Stimulated activated CD4-positive, alpha-beta T cell treated with anti-CD3 and anti-CD28 coated beads, Interleukin-12 subunit alpha, Interleukin-12 subunit beta, amount 100 ng/mL, for 48 hours (primary cell): ENCODE measurements around the gene PPP4R4.

Experiments used
- DNase-seq, 3 donors: peaks; one replicate each; pipeline ENCODE4 v3.0.0-alpha.2; 2020; ENCODE audit warnings: low read depth in 2 of 3, low spot score in 1 of 3

PPP4R4 gene, protein sequence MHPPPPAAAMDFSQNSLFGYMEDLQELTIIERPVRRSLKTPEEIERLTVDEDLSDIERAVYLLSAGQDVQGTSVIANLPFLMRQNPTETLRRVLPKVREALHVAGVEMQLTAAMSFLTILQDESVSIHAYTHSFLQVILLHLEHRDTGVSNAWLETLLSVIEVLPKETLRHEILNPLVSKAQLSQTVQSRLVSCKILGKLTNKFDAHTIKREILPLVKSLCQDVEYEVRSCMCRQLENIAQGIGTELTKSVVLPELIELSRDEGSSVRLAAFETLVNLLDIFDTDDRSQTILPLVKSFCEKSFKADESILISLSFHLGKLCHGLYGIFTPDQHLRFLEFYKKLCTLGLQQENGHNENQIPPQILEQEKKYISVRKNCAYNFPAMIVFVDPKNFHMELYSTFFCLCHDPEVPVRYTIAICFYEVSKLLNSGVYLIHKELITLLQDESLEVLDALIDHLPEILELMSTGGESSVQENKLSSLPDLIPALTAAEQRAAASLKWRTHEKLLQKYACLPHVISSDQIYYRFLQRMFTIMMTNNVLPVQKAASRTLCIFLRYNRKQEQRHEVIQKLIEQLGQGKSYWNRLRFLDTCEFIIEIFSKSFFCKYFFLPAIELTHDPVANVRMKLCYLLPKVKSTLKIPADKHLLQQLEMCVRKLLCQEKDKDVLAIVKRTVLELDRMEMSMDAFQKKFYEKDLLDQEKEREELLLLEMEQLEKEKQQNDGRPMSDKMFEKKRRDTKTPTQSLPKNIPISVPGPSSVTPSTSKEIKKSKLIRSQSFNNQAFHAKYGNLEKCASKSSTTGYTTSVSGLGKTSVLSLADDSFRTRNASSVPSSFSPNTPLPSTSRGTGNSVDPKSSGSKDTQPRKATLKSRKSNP

DNA sequence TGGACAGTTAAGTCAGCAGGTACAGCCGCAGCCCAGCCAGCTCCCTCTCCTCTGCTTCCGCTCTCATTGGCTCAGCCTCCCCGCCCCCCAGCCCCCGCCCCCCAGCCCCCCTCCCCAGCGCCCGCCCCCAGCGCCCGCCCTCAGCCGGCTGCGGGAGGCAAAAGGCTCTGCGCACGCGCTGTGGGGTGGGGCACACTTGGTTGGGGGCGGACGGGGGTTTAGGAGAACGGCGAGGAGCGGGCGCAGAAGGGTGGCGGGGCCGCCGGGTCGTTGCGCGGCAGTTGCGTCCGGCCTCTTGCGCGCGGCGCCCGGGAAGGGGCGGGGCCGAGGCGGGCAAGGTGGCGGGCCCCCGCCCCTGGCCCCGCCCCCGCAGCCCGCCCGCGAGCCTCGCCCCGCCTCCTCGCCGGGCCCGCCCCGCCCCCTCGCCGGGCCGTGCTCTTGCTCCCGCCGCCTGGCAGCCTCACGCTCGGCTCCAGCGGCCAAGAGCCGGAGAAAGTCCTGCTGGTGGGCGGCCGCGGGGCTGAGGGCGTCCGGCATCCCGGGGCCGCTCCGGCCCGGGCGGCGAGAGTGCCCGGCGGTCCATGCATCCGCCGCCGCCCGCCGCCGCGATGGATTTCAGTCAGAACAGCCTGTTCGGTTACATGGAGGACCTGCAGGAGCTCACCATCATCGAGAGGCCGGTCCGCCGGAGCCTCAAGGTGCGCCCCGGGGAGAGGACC is at the start of gene PPP4R4:
PPP4R4 (plus strand) TSS at position 438 of the 719 bp plus-strand sequence; CDS start at position 582, 144 bp downstream.
- DNase-seq = peak; percentile 71 to 84 (median 74)

DNA sequence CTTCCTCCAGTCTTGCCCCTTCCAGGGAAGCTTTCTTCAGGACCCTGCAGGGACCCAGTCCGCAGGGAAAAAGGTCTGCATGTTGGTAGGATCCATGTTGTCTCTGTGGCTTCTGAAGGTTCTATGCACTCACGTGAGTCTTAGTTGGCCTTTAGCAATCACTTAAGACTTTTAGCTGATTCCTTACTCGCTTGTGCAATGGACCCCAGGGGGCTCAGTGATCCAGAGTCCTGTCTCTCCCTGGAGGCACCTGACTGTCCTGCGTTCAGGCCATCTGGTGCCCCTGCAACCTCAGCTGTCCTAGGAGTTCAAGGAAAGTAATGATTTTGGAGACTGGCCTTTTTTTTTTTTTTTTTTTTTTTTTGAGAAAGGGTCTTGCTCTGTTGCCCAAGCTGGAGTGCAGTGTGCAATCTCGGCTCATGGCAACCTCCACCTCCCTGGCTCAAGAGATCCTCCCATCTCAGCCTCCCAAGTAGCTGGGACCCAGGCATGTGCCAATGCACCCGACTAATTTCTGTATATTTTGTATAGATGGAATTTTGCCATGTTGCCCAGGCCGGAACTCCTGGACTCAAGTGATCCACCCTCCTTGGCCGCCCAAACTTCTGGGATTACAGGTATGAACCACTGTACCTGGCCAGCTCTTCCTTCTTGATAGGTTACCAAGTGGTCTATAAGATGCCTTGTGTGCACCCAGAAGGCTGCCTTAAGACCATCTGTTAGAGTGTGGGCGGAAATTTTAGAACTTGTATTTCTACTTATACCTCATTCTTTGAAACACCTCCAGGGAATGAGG is 49.3 kb upstream of the PPP4R4 start:
- DNase-seq = no peak

DNA sequence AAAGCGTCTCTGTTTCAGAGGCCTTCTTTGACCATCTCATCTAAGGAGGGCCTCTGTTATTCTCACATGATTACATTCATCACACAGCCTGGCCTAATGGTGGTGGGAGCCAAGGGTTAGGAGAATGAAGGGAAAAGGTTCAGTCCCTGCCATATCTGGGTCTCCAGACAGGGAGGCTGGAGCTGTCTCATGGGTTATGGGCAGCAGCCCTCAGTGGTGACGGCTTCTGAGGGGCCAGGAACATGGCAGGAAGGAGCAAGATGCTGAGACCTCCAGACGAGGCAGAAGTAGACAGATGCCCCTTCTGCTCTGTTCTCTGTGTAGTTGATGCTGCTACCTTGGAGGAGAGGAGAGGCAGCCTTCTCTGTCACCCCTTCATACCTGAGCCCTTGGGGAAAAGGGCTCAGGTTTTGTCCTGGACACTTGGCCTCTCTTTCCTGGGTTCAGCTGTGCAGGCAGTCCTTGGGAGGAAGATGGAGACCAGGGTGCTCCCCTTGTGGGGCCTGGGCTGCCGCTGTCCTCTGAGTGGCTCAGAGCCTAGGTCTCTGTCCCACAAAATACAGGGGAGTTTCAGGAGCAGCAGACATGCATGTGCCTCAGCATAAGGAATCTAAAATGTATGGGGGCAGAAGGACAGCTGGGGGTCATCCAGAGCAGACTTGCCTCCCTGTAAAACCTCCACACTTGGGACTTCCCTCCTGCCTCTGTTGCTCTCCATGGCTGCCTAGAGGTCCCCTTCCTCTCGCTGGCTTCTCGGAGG is 48.3 kb upstream of the PPP4R4 start:
- no peak for DNase-seq

DNA sequence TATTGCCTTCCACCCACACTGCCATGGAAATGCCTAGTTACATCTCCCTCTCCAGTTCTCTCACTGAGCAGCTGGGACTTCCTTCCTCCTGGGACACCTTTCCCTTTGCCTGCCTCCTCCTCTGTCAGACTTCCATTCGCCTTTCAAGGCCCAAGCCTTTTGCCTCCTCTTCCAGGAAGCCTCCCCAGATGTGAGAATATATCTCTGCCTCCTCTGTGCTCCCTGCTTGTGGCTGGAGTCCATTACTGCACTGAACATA is 47.8 kb upstream of the PPP4R4 start:
- no peak for DNase-seq

DNA sequence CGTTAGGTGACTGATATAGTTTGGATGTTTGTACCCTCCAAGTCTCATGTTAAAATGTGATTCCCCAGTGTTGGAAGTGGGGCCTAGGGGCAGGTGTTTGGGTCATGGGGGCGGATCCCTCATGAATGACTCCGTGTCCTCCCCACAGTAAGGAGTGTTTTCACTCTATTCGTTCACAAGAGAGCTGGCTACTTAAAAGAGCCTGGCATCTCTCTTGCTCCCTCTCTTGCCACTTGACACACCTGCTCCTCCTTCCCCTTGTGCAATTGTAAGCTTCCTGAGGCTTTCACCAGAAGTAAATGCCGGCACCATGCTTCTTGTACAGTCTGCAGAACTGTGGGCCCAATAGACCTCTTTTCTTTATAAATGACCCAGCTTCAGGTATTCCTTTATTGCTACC is 47.3 kb upstream of the PPP4R4 start:
- DNase-seq = no peak

DNA sequence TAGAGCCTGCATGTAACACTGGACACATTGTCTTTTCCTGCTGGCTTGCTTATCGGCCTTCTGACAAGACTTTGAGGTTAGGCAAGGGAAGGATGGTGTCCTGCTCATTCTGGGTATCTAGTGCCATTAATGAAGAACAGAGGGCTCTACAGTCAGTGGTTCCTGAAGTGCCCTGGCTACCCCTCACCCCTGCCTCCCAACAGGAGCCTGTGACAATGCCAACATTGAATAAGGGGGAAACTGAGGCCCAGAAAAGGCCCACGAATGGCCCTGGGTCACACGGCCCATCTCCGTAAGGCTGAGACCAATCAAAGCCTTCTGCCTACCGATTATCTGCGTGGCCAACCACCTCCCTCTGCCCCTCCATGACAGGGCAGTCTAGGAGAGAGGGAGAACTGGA is 46.8 kb upstream of the PPP4R4 start:
- DNase-seq = no peak

DNA sequence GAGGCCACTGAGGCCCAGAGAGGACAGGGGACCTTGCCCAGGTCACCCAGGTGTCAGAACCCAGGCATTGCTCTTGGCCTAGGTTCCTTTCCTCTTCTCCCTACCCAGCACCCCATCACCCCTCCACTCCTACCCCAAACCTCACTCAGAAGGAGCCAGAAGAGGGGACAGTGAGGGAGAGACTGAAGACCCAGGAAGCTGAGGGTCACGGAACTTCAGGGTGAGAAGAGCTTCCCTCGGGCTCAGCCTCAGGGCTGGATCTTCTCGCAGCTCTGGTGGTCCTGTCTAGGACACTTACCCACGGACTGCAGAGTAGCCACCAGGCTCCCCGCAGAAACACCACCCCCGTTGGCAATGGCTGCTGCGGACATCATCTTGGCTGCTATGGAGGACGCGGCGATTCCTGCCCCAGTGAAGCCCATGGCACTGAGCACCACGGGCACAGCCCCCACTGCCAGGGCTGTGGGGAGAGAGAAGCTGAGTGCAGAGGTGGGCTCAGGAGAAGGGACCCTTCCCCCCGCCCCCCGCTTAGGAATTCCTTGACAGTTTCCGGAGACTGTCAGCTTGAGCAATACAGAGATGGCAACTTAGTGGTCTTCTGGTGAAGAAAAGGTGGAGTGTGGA is 45.8 kb upstream of the PPP4R4 start:
- no peak for DNase-seq

DNA sequence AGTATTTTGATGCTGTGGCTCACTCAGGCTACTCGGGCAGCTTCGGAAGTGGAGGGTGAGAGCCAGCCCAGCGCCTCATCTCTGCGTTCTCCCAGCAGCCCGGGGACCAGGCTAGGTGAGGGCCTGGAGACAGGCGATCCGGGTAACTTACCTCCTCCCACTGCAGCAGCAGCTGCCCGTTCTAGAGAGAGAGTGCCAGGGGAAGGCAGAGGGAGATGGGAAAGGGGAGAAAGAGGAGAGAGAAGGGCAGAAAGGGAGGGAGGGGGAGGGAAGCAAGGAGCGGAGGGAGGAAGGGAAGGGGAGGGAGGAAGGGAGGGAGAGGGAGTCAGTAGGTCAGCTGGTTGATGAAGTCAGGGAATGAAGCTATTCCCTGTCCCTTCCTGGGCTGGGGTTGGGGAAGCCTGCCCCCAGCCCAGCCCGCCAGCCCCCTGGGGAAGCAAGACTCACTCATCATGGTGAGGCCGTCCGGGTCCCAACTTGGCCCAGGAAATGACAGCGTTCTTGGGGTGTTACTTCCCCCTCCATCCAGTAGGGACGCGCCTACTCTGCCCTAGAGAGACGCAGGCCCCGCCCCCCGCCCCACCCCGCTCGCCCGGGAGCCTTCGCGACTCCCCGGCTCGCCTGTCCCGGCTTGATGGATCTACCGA is 44.9 kb upstream of the PPP4R4 start, which contains the start of gene IFI27L2:
IFI27L2 (minus strand) TSS at position 494 of the 647 bp plus-strand sequence; CDS start at position 454, 40 bp downstream.
- peak; percentile 43 to 58 (median 49) for DNase-seq

DNA sequence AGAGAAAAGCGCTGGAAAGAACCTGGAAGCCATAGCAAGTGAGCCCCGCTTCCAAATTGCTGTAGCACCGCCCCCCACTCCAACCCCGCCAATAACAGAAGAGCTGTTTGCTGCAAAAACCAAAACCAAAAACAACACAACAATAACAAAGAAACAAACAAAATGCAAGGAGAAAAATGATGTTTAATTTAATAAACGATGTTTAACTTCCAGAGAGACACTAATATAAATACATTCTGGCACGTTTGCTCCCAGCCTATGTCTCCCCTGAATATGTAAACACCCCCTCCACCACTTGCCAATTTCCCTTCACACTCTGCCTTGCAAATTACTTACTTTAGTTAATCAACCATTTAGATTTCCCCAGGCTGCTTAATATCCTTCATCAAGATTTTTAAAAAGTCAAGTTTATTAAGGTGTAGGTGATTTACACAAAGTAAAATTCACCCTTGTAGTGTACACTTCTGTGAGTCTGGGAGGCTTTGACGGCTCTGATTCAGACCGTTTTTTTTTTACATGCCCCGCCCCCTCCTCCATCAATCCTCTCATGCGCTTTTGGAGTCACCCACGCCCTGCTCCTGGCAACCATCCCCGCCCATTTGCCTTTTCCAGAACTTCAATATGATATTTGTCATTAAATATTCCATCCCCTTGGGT is 44.2 kb upstream of the PPP4R4 start:
- peak in 2 of 3 donors; percentile 13 to 17 for DNase-seq

DNA sequence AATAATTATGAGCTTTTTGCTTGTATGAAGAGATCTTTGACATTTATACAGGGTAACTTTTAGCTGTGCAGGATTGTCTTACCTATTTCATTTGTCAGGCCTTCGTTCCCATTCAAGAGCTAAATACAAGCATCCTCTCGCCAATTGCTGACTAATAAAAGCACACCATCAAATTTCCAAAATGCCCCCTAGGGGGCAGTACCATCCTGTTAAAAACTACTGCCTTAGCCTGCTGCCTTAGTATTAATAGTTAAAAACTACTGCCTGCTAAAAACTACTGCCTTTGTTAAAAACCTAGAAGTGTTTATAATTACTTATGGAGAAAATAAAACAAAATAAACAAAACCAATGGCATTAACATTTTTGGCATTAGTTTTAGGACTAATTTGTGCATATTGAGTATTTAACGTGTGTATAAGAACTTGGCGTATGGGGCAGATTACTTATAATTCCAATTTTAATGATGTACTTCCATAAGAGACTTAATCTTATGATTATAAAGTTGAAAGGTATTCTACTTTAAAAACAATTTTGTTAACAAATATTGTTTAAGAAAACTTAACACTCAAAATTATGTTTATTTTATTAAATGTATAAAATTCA is 41.7 kb upstream of the PPP4R4 start:
- DNase-seq = peak; percentile 22 to 71 (median 30)

DNA sequence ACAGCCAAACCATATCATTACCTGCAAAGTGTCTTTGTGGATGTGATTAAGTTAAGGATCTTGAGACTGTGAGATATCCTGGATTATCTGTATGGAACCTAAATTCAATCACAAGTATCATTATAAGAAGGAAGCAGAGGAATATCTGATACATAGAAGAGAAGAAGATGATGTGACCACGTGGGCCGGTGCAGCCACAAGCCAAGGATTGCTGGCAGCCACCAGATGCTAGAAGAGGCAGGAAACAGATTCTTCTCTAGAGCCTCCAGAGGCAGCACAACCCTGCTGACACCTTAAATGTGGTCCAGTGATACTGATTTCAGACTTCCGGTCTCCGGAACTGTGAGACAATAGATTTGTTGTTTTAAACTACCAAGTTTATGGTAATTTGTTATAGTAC is 38.6 kb upstream of the PPP4R4 start:
- no peak for DNase-seq

DNA sequence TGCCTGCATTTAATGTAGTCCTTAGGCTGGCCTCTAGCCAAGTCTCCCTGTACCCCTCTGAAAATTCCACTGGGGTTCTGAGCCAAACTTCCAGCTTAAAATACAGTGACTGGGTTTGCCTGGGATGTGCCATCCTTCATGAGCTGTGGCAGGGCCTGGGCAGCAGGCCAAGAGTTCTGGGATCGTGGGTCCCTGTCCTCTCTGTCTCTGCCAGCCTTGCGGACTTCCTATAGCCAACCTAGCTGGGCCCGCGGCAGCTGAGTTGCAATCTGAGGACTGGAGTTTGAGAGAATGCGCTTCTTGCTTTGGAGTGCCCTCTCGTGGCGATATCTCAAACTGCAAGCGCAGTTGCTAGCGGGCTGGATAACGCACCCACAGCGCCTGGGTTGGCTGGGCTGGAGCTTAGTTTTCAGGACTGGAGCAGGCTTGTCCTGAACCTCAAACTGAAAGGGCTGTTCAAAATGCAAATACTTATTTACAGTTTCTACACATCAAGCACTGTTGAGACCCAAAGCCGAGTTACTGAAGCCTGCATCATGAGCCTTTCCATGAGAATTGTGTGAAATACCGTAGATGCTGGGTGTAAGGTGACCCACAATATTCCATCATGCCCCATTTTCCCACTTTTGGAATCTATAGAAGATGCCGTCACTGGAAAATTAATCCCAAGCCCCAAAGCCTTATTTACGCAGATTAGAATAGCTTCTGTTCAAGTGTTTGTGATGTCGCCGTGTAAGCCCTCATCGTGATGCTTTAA is 37.4 kb upstream of the PPP4R4 start:
- peak; percentile 78 to 92 (median 81) for DNase-seq

DNA sequence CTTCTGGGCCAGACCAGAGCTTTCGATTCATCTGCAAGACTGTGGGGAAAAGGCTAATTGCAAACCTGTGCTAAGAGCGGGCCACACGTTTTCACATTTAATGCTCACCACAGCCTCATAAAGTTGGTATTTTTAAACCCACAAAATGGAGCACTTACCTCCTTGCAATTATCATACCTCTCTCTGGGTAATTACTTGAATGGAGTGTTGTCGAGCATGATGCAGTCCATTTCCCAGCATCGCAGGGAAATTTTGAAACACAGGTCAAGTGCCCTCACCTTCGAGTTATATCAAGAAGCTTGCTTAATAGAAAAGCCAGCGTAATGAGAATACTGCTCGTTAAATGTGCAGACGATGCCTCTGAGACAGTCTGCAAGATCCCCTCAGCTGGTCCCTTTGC is 35.9 kb upstream of the PPP4R4 start:
- DNase-seq = no peak

DNA sequence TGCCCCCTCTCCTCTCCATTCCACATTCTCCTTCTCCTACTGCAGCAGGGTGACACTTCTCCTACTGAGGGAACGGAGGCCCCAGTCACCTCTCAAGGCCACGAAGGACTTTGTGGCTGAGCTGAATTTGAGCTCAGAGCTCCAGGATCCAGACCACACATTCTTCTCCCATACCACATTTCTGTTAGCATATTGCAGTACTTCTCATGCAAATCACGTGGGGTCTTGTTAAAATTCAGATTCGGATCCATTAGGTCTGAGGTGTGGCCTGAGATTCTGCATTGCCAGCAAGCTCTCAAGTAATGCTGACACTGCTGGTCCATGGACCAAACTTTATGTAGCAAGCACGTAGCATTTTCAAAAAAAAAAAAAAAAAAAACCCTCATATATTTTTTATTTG is 35.1 kb upstream of the PPP4R4 start:
- DNase-seq = no peak

DNA sequence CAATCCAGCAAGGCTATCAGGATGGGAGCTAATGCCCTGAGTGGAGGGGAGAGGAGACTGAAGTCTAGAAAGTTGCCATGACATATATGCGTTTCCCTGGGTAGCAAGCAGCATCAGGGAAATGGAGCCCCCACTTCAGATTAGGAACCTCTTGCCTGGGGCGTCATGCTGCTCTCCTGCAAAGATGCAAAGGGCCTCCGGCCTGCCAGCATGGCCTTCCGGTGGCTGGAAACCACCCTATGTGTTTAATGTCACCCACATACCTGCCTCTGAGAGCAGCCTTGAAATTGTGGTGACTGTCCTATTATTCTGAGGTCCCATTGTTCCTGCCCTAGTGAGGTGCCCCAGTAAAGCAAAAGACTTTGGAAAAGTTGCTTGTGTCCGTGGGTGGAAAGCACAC is 34.7 kb upstream of the PPP4R4 start:
- no peak for DNase-seq

DNA sequence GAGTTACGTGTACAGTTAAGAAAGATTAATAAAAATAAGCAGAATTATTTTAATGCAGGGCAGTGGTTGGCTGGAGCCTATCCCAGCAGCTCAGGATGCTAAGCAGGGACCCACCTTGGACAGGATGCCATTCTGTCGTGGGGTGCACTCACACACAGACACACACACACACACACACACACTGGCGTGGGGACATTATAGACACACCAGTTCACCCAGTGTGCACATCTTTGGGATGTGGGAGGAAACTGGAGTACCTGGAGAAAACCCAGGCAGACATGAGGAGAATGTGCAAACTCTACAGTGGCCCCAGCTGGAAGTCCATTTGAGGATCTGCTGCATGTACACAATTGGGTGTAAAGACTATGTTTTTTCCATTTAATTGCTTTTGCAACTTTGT is 31.9 kb upstream of the PPP4R4 start:
- DNase-seq = no peak

DNA sequence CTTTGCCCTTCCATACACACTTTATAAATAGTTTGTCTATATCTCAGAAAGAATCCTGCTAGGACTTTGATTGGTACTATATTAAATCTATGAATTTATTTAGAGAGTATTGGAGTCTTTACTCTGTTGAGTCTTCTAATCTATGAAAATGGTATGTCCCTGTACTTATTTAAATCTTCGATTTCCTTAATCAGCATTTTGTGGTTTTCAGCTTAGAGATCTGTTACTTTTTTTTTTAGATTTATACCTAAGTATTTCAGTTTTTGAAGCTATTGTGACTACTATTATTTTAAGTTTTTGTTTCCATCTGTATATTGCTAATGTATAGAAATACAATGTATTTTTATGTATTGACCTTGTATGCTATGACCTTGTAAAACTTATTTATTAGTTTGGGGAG is 31.3 kb upstream of the PPP4R4 start:
- no peak for DNase-seq

DNA sequence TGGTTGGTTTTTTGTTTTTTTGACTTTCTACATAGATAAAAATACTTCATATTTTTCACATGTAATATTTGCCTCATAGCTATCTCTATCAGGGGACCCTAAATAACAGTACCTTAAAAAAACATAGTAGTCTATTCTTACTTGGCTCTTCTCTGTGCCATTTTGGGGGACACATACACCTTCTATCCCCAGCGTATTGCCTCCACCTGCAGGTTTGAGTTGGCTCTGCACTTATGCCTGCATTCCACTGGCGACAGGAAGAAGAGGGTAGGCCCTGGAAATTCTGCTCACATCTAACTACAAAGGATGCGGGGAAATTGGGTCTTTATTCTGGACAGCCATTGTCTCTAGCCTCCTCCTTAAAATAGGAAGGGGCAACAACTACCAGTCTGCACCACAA is 30.9 kb upstream of the PPP4R4 start:
- DNase-seq = no peak
